GM19023 (cell line): ENCODE measurements around the gene HID1.
"Not testable (repeated sequence)": the region's sequence is repeated elsewhere in the genome, so short reads cannot be mapped to it uniquely, and the experiment has no call there.

Experiments
- ATAC-seq: cut with Tn5 transposase; IDR thresholded peaks from one replicate; pipeline ENCODE4 v1.9.1; 2021; ENCODE audit warnings: mild to moderate bottlenecking, moderate library complexity; ENCODE audit not compliant: unreplicated experiment

HID1 gene

GRCh38 chr17:74999523-74999922 is 27.0 kb upstream of the HID1 start:
- no peak for ATAC-seq

GRCh38 chr17:74998783-74999182 is 26.2 kb upstream of the HID1 start:
- no peak for ATAC-seq

- no peak for ATAC-seq
Measured at GRCh38 chr17:74995847-74996246, 23.3 kb upstream of the HID1 start.

- no peak for ATAC-seq
Measured at GRCh38 chr17:74994440-74994839, 21.9 kb upstream of the HID1 start.

- ATAC-seq = no peak
Measured at GRCh38 chr17:74992223-74992622, 19.7 kb upstream of the HID1 start.

GRCh38 chr17:74990581-74991105 is 18.1 kb upstream of the HID1 start:
- no peak for ATAC-seq

- peak; percentile 45 for ATAC-seq
Measured at GRCh38 chr17:74987909-74988711, 15.6 kb upstream of the HID1 start.

- peak; percentile 93 for ATAC-seq
Measured at GRCh38 chr17:74987418-74987908, 14.9 kb upstream of the HID1 start, which contains the start of gene CDR2L. Gene CDR2L (plus strand): TSS chr17:74987632. CDS start chr17:74988044, 412 bp downstream.

GRCh38 chr17:74986206-74986576 is 13.6 kb upstream of the HID1 start:
- no peak for ATAC-seq

- not testable (repeated sequence) for ATAC-seq
Measured at GRCh38 chr17:74982663-74983313, 10.2 kb upstream of the HID1 start.

GRCh38 chr17:74981979-74982662 is 9.6 kb upstream of the HID1 start:
- no peak for ATAC-seq

GRCh38 chr17:74981318-74981978 is 8.9 kb upstream of the HID1 start:
- no peak for ATAC-seq

- no peak for ATAC-seq
Measured at GRCh38 chr17:74979408-74980146, 7.0 kb upstream of the HID1 start.

GRCh38 chr17:74978240-74978639 is 5.7 kb upstream of the HID1 start:
- ATAC-seq = no peak

- no peak for ATAC-seq
Measured at GRCh38 chr17:74977802-74978201, 5.2 kb upstream of the HID1 start.

- ATAC-seq = no peak
Measured at GRCh38 chr17:74975943-74976342, 3.4 kb upstream of the HID1 start.

- no peak for ATAC-seq
Measured at GRCh38 chr17:74972973-74973328, 392 bp upstream of the HID1 start.

GRCh38 chr17:74971842-74972106 is 785 bp downstream of the HID1 start:
- ATAC-seq = no peak

- ATAC-seq = no peak
Measured at GRCh38 chr17:74971069-74971841, 1.3 kb downstream of the HID1 start.

GRCh38 chr17:74970395-74970794 is 2.2 kb downstream of the HID1 start:
- ATAC-seq = no peak
